HepG2 (cell line): ENCODE data around the gene SLC35B2. TPM values are rescaled to one million over a fixed set of nuclear protein-coding genes. Genes with fewer than 3 reads are reported as not detected.

Experiments
- CEBPB ChIP-seq: IDR thresholded peaks from 2 replicates; pipeline ENCODE4 v1.6.1; 2011; ENCODE audit warnings: low read depth, low read length, improper control_type of control experiment, borderline replicate concordance
- NFE2 ChIP-seq: sonication (generic); formaldehyde crosslinking; IDR thresholded peaks from 2 replicates; pipeline ENCODE4 v1.4.0; 2020; ENCODE audit warnings: missing genetic modification reagents
- PRPF4 ChIP-seq: fragments of 200-400 bp; formaldehyde crosslinking; IDR thresholded peaks from 2 replicates; pipeline ENCODE4 v1.6.1; 2016; ENCODE audit warnings: low read length, low read depth; ENCODE audit not compliant: poor library complexity, severe bottlenecking
- SKIL ChIP-seq: sonication (generic); formaldehyde crosslinking; IDR thresholded peaks from 2 replicates; pipeline ENCODE4 v1.8.0; 2022; ENCODE audit warnings: missing genetic modification reagents, mild to moderate bottlenecking, moderate library complexity, borderline replicate concordance
- TRAFD1 ChIP-seq: sonication (generic); formaldehyde crosslinking; IDR thresholded peaks from 2 replicates; pipeline ENCODE4 v1.5.1; 2020; ENCODE audit warnings: missing genetic modification reagents, mild to moderate bottlenecking, borderline replicate concordance
- YEATS2 ChIP-seq: sonication (generic); formaldehyde crosslinking; IDR thresholded peaks from 2 replicates; pipeline ENCODE4 v1.4.0; 2020; ENCODE audit warnings: missing genetic modification reagents, borderline replicate concordance
- ZMYM4 ChIP-seq: sonication (generic); formaldehyde crosslinking; IDR thresholded peaks from 2 replicates; pipeline ENCODE4 v1.8.1; 2023; ENCODE audit warnings: mild to moderate bottlenecking, missing genetic modification reagents
- ZNF234 ChIP-seq: sonication (generic); formaldehyde crosslinking; conservative IDR thresholded peaks from 2 replicates; pipeline ENCODE4 v1.5.1; 2020; ENCODE audit warnings: mild to moderate bottlenecking, missing genetic modification reagents
- ZNF407 ChIP-seq: sonication (generic); formaldehyde crosslinking; IDR thresholded peaks from one replicate; pipeline ENCODE4 v1.5.1; 2020; ENCODE audit warnings: mild to moderate bottlenecking, missing genetic modification reagents; ENCODE audit errors: not compliant biosample characterization
- ZNF580 ChIP-seq: IDR thresholded peaks from 2 replicates; pipeline ENCODE4 v1.6.1; 2016; ENCODE audit warnings: low read depth, borderline replicate concordance
- ZNF747 ChIP-seq: sonication (generic); formaldehyde crosslinking; IDR thresholded peaks from 2 replicates; pipeline ENCODE4 v1.8.1; 2023; ENCODE audit warnings: missing genetic modification reagents, mild to moderate bottlenecking, borderline replicate concordance
- polyA plus RNA-seq, 8 experiments: library from polyadenylated mRNA; depleted of rRNA in 3 of 8; stranded (reverse) in 7 of 8; unstranded in 1 of 8; fragments of >200 nt; fragmentation: Illumina TruSeq in 4 of 8; extraction: Trizol in 4 of 8; gene quantifications; 2 replicates each; pipeline versions ENCODE4 v1.2.1 to v1.2.3, GENCODE V29; 2011 to 2016; ENCODE audit warnings: low read depth in 4 of 8, missing spikeins in 1 of 8, mixed read lengths in 1 of 8; ENCODE audit not compliant: insufficient read depth in 1 of 8
- total RNA-seq, 5 experiments: library from RNA; depleted of rRNA; stranded (reverse); fragments of >200 nt; fragmentation: Illumina TruSeq; extraction: Trizol; gene quantifications; 2 replicates each; pipeline ENCODE4 v1.2.3, GENCODE V29; 2016; ENCODE audit warnings: low read depth in 1 of 5

SLC35B2 gene
- total and polyA plus RNA-seq, 2 of the 13 experiments (the other 11 are each of a cell fraction or from before 2014, with no cell fraction given), result 61.1 to 148 TPM

- TF ChIP-seq ZNF407 (CRISPR knock-in tag) (no peak), PRPF4 (no peak), SKIL (CRISPR knock-in tag) (peak; percentile 52; the same call in 1 of the 2 replicates), YEATS2 (CRISPR knock-in tag) (no peak), ZMYM4 (CRISPR knock-in tag) (peak; percentile 40; the same call in 1 of the 2 replicates), CEBPB (no peak), ZNF580 (CRISPR knock-in tag) (peak; percentile 70; the same call in 1 of the 2 replicates), ZNF747 (CRISPR knock-in tag) (0 out of 2 replicates have a peak, but pooled peaks have one; percentile 25), TRAFD1 (CRISPR knock-in tag) (no peak), NFE2 (CRISPR knock-in tag) (no peak), ZNF234 (CRISPR knock-in tag) (no peak; the same call in none of the 2 replicates)
These were observed 33.9 kb downstream of the SLC35B2 start, which contains the start of gene SLC29A1 (continued) for GRCh38 chr6:44223319-44224028.
